Endothelial cell of umbilical vein (primary cell): ENCODE measurements around the gene DOCK8. TPM values are rescaled to one million over a fixed set of nuclear protein-coding genes. Genes with fewer than 3 reads are reported as not detected.

Experiments used
- BruUV-seq: library from RNA; stranded (reverse); fragments of 400-500 nt; replicated peaks from 2 replicates; lab custom pipeline; 2021; lab: Mats Ljungman, UMichigan
- CTCF ChIA-PET: fragments of 300-600, 350-600 bp; sonication (Branson Sonifier 250); formaldehyde crosslinking; loops from one replicate; lab custom pipeline; 2021; ENCODE audit warnings: antibody characterized with exemption, inconsistent platforms; lab: Charles Lee
- POLR2A ChIA-PET: fragments of 300-600, 350-600 bp; sonication (Branson Sonifier 250); formaldehyde crosslinking; loops from one replicate; lab custom pipeline; 2021; ENCODE audit warnings: antibody characterized with exemption, inconsistent platforms; lab: Charles Lee
- DNase-seq: peaks from one replicate; pipeline ENCODE4 v3.0.0-alpha.2; 2011; ENCODE audit warnings: low read depth, low spot score
- FAIRE-seq: peaks from 2 replicates; lab custom pipeline; 2011; peaks lifted over from hg19 to GRCh38; lab: Jason Lieb, UNC
- H2AFZ ChIP-seq: 2 replicates; pipeline ENCODE4 v1.6.0; 2012; ENCODE audit warnings: low read depth, low read length, control low read depth, inconsistent platforms
- H3K27ac ChIP-seq: 2 replicates; pipeline ENCODE4 v1.5.1; 2011; ENCODE audit warnings: low read depth, mild to moderate bottlenecking, control low read depth, low read length, moderate library complexity; ENCODE audit not compliant: insufficient read depth
- H3K27me3 ChIP-seq, 2 experiments: 2 replicates each; pipeline versions ENCODE4 v1.6.0 to v1.6.1; 2011; ENCODE audit warnings: low read length in 2 of 2, mixed read lengths in 1 of 2; ENCODE audit not compliant: control insufficient read depth in 2 of 2, insufficient read depth in 2 of 2
- H3K36me3 ChIP-seq, 2 experiments: 2 replicates in 1 of 2; 3 replicates in 1 of 2; pipeline ENCODE4 v1.5.1; 2011; ENCODE audit warnings: low read length in 2 of 2, mild to moderate bottlenecking in 1 of 2, moderate library complexity in 1 of 2; ENCODE audit not compliant: control insufficient read depth in 2 of 2, insufficient read depth in 2 of 2; ENCODE audit errors: extremely low read depth in 1 of 2
- H3K4me1 ChIP-seq: 3 replicates; pipeline ENCODE4 v1.5.1; 2011; ENCODE audit warnings: mild to moderate bottlenecking, low read length; ENCODE audit not compliant: control insufficient read depth, insufficient read depth; ENCODE audit errors: extremely low read depth
- H3K4me2 ChIP-seq: 2 replicates; pipeline ENCODE4 v1.6.1; 2011; ENCODE audit warnings: low read length, control low read depth, mixed read lengths; ENCODE audit not compliant: insufficient read depth
- H3K4me3 ChIP-seq, 3 experiments: fragments of 200-600 bp in 1 of 3; sonication (generic), shearing (Covaris generic) in 1 of 3; replicated peaks in 1 of 3; 2 replicates each; pipeline ENCODE4 v1.5.1; 2011 to 2016; ENCODE audit warnings: control low read depth in 3 of 3, low read length in 3 of 3, mild to moderate bottlenecking in 2 of 3, inconsistent platforms in 1 of 3, low read depth in 1 of 3, moderate library complexity in 1 of 3; ENCODE audit not compliant: insufficient read depth in 1 of 3
- H3K79me2 ChIP-seq: 2 replicates; pipeline ENCODE4 v1.6.0; 2012; ENCODE audit warnings: low read length, inconsistent platforms; ENCODE audit not compliant: control insufficient read depth, insufficient read depth
- H3K9ac ChIP-seq: replicated peaks from 2 replicates; pipeline ENCODE3; 2011; ENCODE audit warnings: low read length, control low read depth; ENCODE audit not compliant: insufficient read depth; ENCODE audit errors: extremely low read depth
- H3K9me1 ChIP-seq: replicated peaks from 3 replicates; pipeline ENCODE4 v1.6.0; 2011; ENCODE audit warnings: mild to moderate bottlenecking, low read length; ENCODE audit not compliant: control insufficient read depth, insufficient read depth; ENCODE audit errors: extremely low read depth
- H3K9me3 ChIP-seq: replicated peaks from 2 replicates; pipeline ENCODE4 v1.5.1; 2012; ENCODE audit warnings: low read length, inconsistent platforms; ENCODE audit not compliant: control insufficient read depth, insufficient read depth
- H4K20me1 ChIP-seq: replicated peaks from 2 replicates; pipeline ENCODE3; 2011; ENCODE audit warnings: mild to moderate bottlenecking, low read length; ENCODE audit not compliant: control insufficient read depth, insufficient read depth; ENCODE audit errors: extremely low read depth
- EZH2 ChIP-seq: IDR thresholded peaks from 2 replicates; pipeline ENCODE4 v1.6.1; 2012; ENCODE audit warnings: borderline replicate concordance, low read depth, mild to moderate bottlenecking, moderate library complexity, low read length, inconsistent platforms; ENCODE audit not compliant: severe bottlenecking
- FOS ChIP-seq: IDR thresholded peaks from 2 replicates; pipeline ENCODE4 v1.6.1; 2011; ENCODE audit warnings: mild to moderate bottlenecking, low read length, moderate library complexity, borderline replicate concordance; ENCODE audit not compliant: insufficient read depth
- GATA2 ChIP-seq: IDR thresholded peaks from 2 replicates; pipeline ENCODE4 v1.7.0; 2011; ENCODE audit warnings: low read depth, mild to moderate bottlenecking, moderate library complexity, mixed read lengths, low read length; ENCODE audit not compliant: insufficient read length, insufficient read depth
- JUN ChIP-seq: IDR thresholded peaks from 2 replicates; pipeline ENCODE4 v1.6.1; 2011; ENCODE audit warnings: borderline replicate concordance, low read depth; ENCODE audit not compliant: insufficient read length, insufficient read depth
- MAX ChIP-seq: IDR thresholded peaks from 2 replicates; pipeline ENCODE4 v1.6.1; 2011; ENCODE audit not compliant: insufficient read depth, insufficient read length
- MYC ChIP-seq: IDR thresholded peaks from one replicate; pipeline ENCODE4 v1.6.1; 2011; ENCODE audit warnings: mild to moderate bottlenecking, low read depth, low read length
- POLR2A ChIP-seq: IDR thresholded peaks from 2 replicates; pipeline ENCODE4 v1.6.1; 2012; ENCODE audit warnings: low read depth, mild to moderate bottlenecking, control low read depth, low read length
- POLR2AphosphoS5 ChIP-seq: IDR thresholded peaks from 2 replicates; pipeline ENCODE4 v1.6.1; 2012; ENCODE audit warnings: low read depth, mild to moderate bottlenecking, control low read depth, low read length, moderate library complexity; ENCODE audit not compliant: insufficient read depth
- dilution Hi-C: fragments of 300-500 bp; cut with MboI; formaldehyde crosslinking; loops from one replicate; pipeline ENCODE4 v1.15.0; 2019; ENCODE audit warnings: low sequenced_read_pairs; ENCODE audit not compliant: extremely low pct_ligation_motif_present
- intact Hi-C: fragments of 100-400 bp; cut with micrococcal nuclease; formaldehyde crosslinking; loops from one replicate; pipeline ENCODE4 v1.10.0; 2022
- polyA plus RNA-seq, 4 experiments: library from polyadenylated mRNA; depleted of rRNA in 3 of 4; stranded (reverse) in 3 of 4; unstranded in 1 of 4; fragments of >200 nt; gene quantifications; 2 replicates each; pipeline versions ENCODE4 v1.2.1 to v1.2.3, GENCODE V29; 2011 to 2012; ENCODE audit warnings: missing spikeins in 1 of 4
- total RNA-seq: library from RNA; stranded (reverse); gene quantifications from 2 replicates; pipeline ENCODE4 v1.2.3, GENCODE V29; 2021
- TF ChIP-seq, protein P1 (sequence below), 2 donors: IDR thresholded peaks; 1 replicate in 1 of 2; 2 replicates in 1 of 2; pipeline ENCODE4 v1.5.1; 2011; ENCODE audit warnings: low read length in 2 of 2, mild to moderate bottlenecking in 2 of 2, moderate library complexity in 2 of 2, control low read depth in 1 of 2, inconsistent platforms in 1 of 2, low read depth in 1 of 2; ENCODE audit not compliant: insufficient read depth in 1 of 2; ENCODE audit errors: extremely low read depth in 1 of 2

The DOCK8 gene
- total and polyA plus RNA-seq, 2 donors (not counting 3 experiments of a cell fraction or from before 2014, with no cell fraction given), result 0.54 to 1.3 TPM

GRCh38 chr9:304519-305185 is 90.0 kb downstream of the DOCK8 start:
- Histone ChIP-seq H3K27ac (no peak overlapping the region), H2AFZ (no peak overlapping the region), H3K9me3 (no peaks in the 10 kb centered on the region), H3K4me1 (no peaks in the 10 kb centered on the region), H3K27me3 (no peaks in the 10 kb centered on the region), H3K4me2 (no peak overlapping the region), H4K20me1 (no peaks in the 10 kb centered on the region), H3K79me2 (no peaks in the 10 kb centered on the region), H3K9me1 (no peaks in the 10 kb centered on the region), H3K4me3 (no peak overlapping the region), H3K36me3 (no peaks in the 10 kb centered on the region), H3K9ac (no peak overlapping the region)
- ChIA-PET CTCF (interaction anchor here (1.6 kb wide), 2 partner anchors 10 to 12 kb away, joined by 4 to 6 read pairs; no protein-coding TSS in a partner anchor), POLR2A (no interaction called here)
- intact Hi-C loops, result no loop called here
- no peak for TF ChIP-seq FOS
- no peak for TF ChIP-seq GATA2
- TF ChIP-seq, protein P1, sequence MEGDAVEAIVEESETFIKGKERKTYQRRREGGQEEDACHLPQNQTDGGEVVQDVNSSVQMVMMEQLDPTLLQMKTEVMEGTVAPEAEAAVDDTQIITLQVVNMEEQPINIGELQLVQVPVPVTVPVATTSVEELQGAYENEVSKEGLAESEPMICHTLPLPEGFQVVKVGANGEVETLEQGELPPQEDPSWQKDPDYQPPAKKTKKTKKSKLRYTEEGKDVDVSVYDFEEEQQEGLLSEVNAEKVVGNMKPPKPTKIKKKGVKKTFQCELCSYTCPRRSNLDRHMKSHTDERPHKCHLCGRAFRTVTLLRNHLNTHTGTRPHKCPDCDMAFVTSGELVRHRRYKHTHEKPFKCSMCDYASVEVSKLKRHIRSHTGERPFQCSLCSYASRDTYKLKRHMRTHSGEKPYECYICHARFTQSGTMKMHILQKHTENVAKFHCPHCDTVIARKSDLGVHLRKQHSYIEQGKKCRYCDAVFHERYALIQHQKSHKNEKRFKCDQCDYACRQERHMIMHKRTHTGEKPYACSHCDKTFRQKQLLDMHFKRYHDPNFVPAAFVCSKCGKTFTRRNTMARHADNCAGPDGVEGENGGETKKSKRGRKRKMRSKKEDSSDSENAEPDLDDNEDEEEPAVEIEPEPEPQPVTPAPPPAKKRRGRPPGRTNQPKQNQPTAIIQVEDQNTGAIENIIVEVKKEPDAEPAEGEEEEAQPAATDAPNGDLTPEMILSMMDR (IDR thresholded peaks at IDR 0.05; ENCODE audit: extremely low read depth in 1 of 2, insufficient read depth in 1 of 2, low read depth in 1 of 2, low read length in 2 of 2), result no peak
- no peak for TF ChIP-seq POLR2AphosphoS5
- TF ChIP-seq MAX, result no peak
- no peak for TF ChIP-seq POLR2A
- TF ChIP-seq JUN, result no peak
- no peak for TF ChIP-seq EZH2
- no peak for TF ChIP-seq MYC
- no TSS peak for BruUV-seq
- no peak for FAIRE-seq
- dilution Hi-C loops, result no loop called here
- DNase-seq, result no peak
